ENCODE results near the gene INPP5D. TPM values are rescaled to one million over a fixed set of nuclear protein-coding genes. Genes with fewer than 3 reads are reported as not detected.

INPP5D gene
- total and polyA plus RNA-seq, 4 donors, result 2.9 to 18.8 (median 6.6) TPM

DNA sequence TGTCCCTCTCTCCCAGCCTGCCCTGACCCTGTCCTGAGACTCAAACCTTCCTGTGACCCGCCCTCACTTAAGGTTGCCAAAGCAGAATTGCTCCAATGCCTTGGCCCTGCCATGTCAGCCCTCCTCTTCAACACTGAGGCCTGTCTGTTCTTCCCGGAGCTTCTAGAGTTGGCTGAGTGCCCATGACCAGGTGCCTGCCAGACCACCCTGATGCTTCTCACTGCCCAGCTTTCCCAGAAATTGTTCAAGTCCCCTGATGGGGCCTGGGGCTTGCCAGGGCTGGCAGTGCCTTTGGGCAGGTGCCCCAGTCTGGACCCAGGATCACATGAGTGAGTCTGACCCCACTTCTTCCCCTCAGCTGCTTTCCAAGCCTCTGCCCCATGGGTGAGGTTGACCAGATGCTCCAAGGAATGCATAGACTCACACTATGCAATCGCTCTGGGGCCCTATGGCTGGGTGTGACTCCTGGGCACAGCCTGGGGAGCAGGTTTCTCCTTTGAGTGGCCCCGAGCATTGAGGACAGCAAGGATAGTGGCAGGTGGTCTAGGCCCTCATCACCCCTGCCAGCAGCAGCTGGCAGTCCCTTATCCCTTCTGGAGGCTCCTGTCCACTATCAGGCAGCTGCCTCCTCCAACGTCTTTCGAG is 3.1 kb upstream of the INPP5D start:
- Histone ChIP-seq H3K27me3 (ENCODE audit: control insufficient read depth in 4 of 4, insufficient read depth in 4 of 4, low read length in 3 of 4) (no peaks in the 10 kb centered on the region), H3K27ac (ENCODE audit: low read depth in 1 of 2, low read length in 2 of 2) (no peak overlapping the region), H3K9ac (ENCODE audit: low read depth in 1 of 2, low read length in 2 of 2) (no peak overlapping the region), H3K36me3 (ENCODE audit: control insufficient read depth in 4 of 4, insufficient read depth in 3 of 4, low read depth in 1 of 4, low read length in 3 of 4) (no peaks in the 10 kb centered on the region), H3K9me3 (ENCODE audit: control insufficient read depth in 4 of 4, low read length in 3 of 4) (no peaks in the 10 kb centered on the region), H3K4me1 (ENCODE audit: control insufficient read depth in 4 of 4, insufficient read depth in 4 of 4, low read length in 3 of 4) (peaks cover 0 to 6% (median 3%) of the 10 kb centered on the region in 4 donors), H3K4me3 (ENCODE audit: low read depth in 1 of 3, low read length in 3 of 3) (no peak overlapping the region)
- WGBS, result 85% methylated on average over 6 of the region's 6 CpGs
- DNase-seq (ENCODE audit: low spot score), result no peak
- TF ChIP-seq HNF4A (conservative IDR thresholded peaks at IDR 0.05), result no peak
- TF ChIP-seq EGR1 (IDR thresholded peaks at IDR 0.05; ENCODE audit: low read depth in 2 of 2), result no peak
- no peak for TF ChIP-seq NR2F2 (IDR thresholded peaks at IDR 0.05)
- TF ChIP-seq, protein P1, sequence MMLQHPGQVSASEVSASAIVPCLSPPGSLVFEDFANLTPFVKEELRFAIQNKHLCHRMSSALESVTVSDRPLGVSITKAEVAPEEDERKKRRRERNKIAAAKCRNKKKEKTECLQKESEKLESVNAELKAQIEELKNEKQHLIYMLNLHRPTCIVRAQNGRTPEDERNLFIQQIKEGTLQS (IDR thresholded peaks at IDR 0.05), result no peak
- TF ChIP-seq RXRA (IDR thresholded peaks at IDR 0.05), result no peak
- TF ChIP-seq, protein P2, sequence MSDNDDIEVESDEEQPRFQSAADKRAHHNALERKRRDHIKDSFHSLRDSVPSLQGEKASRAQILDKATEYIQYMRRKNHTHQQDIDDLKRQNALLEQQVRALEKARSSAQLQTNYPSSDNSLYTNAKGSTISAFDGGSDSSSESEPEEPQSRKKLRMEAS (IDR thresholded peaks at IDR 0.05), result no peak
- TF ChIP-seq, protein P3, sequence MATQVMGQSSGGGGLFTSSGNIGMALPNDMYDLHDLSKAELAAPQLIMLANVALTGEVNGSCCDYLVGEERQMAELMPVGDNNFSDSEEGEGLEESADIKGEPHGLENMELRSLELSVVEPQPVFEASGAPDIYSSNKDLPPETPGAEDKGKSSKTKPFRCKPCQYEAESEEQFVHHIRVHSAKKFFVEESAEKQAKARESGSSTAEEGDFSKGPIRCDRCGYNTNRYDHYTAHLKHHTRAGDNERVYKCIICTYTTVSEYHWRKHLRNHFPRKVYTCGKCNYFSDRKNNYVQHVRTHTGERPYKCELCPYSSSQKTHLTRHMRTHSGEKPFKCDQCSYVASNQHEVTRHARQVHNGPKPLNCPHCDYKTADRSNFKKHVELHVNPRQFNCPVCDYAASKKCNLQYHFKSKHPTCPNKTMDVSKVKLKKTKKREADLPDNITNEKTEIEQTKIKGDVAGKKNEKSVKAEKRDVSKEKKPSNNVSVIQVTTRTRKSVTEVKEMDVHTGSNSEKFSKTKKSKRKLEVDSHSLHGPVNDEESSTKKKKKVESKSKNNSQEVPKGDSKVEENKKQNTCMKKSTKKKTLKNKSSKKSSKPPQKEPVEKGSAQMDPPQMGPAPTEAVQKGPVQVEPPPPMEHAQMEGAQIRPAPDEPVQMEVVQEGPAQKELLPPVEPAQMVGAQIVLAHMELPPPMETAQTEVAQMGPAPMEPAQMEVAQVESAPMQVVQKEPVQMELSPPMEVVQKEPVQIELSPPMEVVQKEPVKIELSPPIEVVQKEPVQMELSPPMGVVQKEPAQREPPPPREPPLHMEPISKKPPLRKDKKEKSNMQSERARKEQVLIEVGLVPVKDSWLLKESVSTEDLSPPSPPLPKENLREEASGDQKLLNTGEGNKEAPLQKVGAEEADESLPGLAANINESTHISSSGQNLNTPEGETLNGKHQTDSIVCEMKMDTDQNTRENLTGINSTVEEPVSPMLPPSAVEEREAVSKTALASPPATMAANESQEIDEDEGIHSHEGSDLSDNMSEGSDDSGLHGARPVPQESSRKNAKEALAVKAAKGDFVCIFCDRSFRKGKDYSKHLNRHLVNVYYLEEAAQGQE (IDR thresholded peaks at IDR 0.05), result no peak
- no peak for TF ChIP-seq FOXA2 (IDR thresholded peaks at IDR 0.05)
- no peak for TF ChIP-seq GABPA (IDR thresholded peaks at IDR 0.05 in 1 of 2, conservative IDR thresholded peaks at IDR 0.05 in 1 of 2)
- TF ChIP-seq HNF4G (IDR thresholded peaks at IDR 0.05), result no peak
- no peak for TF ChIP-seq TAF1 (conservative IDR thresholded peaks at IDR 0.05)
- no peak for TF ChIP-seq SP1 (IDR thresholded peaks at IDR 0.05)
- TF ChIP-seq, protein P4, sequence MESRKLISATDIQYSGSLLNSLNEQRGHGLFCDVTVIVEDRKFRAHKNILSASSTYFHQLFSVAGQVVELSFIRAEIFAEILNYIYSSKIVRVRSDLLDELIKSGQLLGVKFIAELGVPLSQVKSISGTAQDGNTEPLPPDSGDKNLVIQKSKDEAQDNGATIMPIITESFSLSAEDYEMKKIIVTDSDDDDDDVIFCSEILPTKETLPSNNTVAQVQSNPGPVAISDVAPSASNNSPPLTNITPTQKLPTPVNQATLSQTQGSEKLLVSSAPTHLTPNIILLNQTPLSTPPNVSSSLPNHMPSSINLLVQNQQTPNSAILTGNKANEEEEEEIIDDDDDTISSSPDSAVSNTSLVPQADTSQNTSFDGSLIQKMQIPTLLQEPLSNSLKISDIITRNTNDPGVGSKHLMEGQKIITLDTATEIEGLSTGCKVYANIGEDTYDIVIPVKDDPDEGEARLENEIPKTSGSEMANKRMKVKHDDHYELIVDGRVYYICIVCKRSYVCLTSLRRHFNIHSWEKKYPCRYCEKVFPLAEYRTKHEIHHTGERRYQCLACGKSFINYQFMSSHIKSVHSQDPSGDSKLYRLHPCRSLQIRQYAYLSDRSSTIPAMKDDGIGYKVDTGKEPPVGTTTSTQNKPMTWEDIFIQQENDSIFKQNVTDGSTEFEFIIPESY (IDR thresholded peaks at IDR 0.05), result no peak
- TF ChIP-seq RAD21 (IDR thresholded peaks at IDR 0.05), result no peak
- no peak for TF ChIP-seq FOXA1 (IDR thresholded peaks at IDR 0.05)
- TF ChIP-seq, protein P5, sequence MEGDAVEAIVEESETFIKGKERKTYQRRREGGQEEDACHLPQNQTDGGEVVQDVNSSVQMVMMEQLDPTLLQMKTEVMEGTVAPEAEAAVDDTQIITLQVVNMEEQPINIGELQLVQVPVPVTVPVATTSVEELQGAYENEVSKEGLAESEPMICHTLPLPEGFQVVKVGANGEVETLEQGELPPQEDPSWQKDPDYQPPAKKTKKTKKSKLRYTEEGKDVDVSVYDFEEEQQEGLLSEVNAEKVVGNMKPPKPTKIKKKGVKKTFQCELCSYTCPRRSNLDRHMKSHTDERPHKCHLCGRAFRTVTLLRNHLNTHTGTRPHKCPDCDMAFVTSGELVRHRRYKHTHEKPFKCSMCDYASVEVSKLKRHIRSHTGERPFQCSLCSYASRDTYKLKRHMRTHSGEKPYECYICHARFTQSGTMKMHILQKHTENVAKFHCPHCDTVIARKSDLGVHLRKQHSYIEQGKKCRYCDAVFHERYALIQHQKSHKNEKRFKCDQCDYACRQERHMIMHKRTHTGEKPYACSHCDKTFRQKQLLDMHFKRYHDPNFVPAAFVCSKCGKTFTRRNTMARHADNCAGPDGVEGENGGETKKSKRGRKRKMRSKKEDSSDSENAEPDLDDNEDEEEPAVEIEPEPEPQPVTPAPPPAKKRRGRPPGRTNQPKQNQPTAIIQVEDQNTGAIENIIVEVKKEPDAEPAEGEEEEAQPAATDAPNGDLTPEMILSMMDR (IDR thresholded peaks at IDR 0.05; ENCODE audit: low read depth, low read length, missing input control), result no peak
- no peak for TF ChIP-seq YY1 (IDR thresholded peaks at IDR 0.05)
- TF ChIP-seq JUND (IDR thresholded peaks at IDR 0.05), result no peak

Data from liver (tissue), 9 donors.